ENCODE results near the gene CREBBP.

- TF ChIP-seq TARDBP (IDR thresholded peaks at IDR 0.05) (no peak), SP1 (IDR thresholded peaks at IDR 0.05) (no peak), SUZ12 (IDR thresholded peaks at IDR 0.05) (no peak)
Observed at GRCh38 chr16:3846595-3847091, 33.9 kb downstream of the CREBBP start.
